NCI-H1105 (cell line): ENCODE results near the gene NQO2.

Source experiments
- DNase-seq: peaks from one replicate; lab custom pipeline; 2025; lab: John Stamatoyannopoulos, UW

Gene NQO2

GRCh38 chr6:2999618-3000557 is at the start of gene NQO2:
Gene NQO2 (plus strand): TSS chr6:2999894. CDS start chr6:3006553, 6,659 bp downstream.
- peak; percentile 83 for DNase-seq

GRCh38 chr6:2950713-2951112 is 49.0 kb upstream of the NQO2 start:
- DNase-seq = no peak

GRCh38 chr6:2951728-2952127 is 48.0 kb upstream of the NQO2 start:
- no peak for DNase-seq

GRCh38 chr6:2952557-2953095 is 47.1 kb upstream of the NQO2 start:
- peak; percentile 36 for DNase-seq

GRCh38 chr6:2953098-2953497 is 46.6 kb upstream of the NQO2 start:
- no peak for DNase-seq

- no peak for DNase-seq
Measured at GRCh38 chr6:2956930-2957685, 42.6 kb upstream of the NQO2 start.

- DNase-seq = no peak
Measured at GRCh38 chr6:2957696-2958330, 41.9 kb upstream of the NQO2 start.

GRCh38 chr6:2958331-2958711 is 41.4 kb upstream of the NQO2 start:
- DNase-seq = no peak

- DNase-seq = no peak
Measured at GRCh38 chr6:2958776-2959175, 40.9 kb upstream of the NQO2 start.

- no peak for DNase-seq
Measured at GRCh38 chr6:2959909-2960719, 39.6 kb upstream of the NQO2 start.

- no peak for DNase-seq
Measured at GRCh38 chr6:2960935-2961334, 38.8 kb upstream of the NQO2 start.

- DNase-seq = no peak
Measured at GRCh38 chr6:2961506-2961905, 38.2 kb upstream of the NQO2 start.

GRCh38 chr6:2962004-2962403 is 37.7 kb upstream of the NQO2 start:
- DNase-seq = no peak

GRCh38 chr6:2962636-2963035 is 37.1 kb upstream of the NQO2 start:
- no peak for DNase-seq

GRCh38 chr6:2963756-2964155 is 35.9 kb upstream of the NQO2 start:
- DNase-seq = no peak

- DNase-seq = no peak
Measured at GRCh38 chr6:2964793-2965505, 34.7 kb upstream of the NQO2 start.

GRCh38 chr6:2966347-2966746 is 33.3 kb upstream of the NQO2 start:
- no peak for DNase-seq

- DNase-seq = no peak
Measured at GRCh38 chr6:2967936-2968335, 31.8 kb upstream of the NQO2 start.

- DNase-seq = no peak
Measured at GRCh38 chr6:2968600-2969135, 31.0 kb upstream of the NQO2 start.

GRCh38 chr6:2969549-2969948 is 30.1 kb upstream of the NQO2 start:
- no peak for DNase-seq
